Activated CD4-positive, alpha-beta memory T cell treated with anti-CD3 and anti-CD28 coated beads, Interleukin-2, amount 10 ng/mL, durations not matched to agents 7 days and 5 days (primary cell): ENCODE results near the gene YWHAH. TPM values are rescaled to one million over a fixed set of nuclear protein-coding genes. Genes with fewer than 3 reads are reported as not detected.

Experiments
- CTCF ChIA-PET: fragments of 350-600 bp; sonication (Branson Sonifier 250); formaldehyde crosslinking; loops from one replicate; lab custom pipeline; 2021; ENCODE audit warnings: antibody characterized with exemption, inconsistent platforms; lab: Charles Lee
- POLR2A ChIA-PET: fragments of 350-600 bp; sonication (Branson Sonifier 250); formaldehyde crosslinking; loops from one replicate; lab custom pipeline; 2021; ENCODE audit warnings: antibody characterized with exemption; lab: Charles Lee
- DNase-seq: peaks from one replicate; pipeline ENCODE4 v3.0.0-alpha.2; 2020
- H3K27ac Mint-ChIP-seq: one replicate; pipeline ENCODE4 v1.8.0; 2021; ENCODE audit warnings: mild to moderate bottlenecking, mixed read lengths
- H3K27me3 Mint-ChIP-seq: one replicate; pipeline ENCODE4 v1.8.0; 2021; ENCODE audit warnings: mixed read lengths
- H3K36me3 Mint-ChIP-seq: one replicate; pipeline ENCODE4 v1.8.0; 2021; ENCODE audit warnings: low read depth, mixed read lengths
- H3K4me1 Mint-ChIP-seq: one replicate; pipeline ENCODE4 v1.8.0; 2021; ENCODE audit warnings: mixed read lengths
- H3K4me3 Mint-ChIP-seq: one replicate; pipeline ENCODE4 v1.8.0; 2021; ENCODE audit warnings: mild to moderate bottlenecking, mixed read lengths
- H3K9me3 Mint-ChIP-seq: one replicate; pipeline ENCODE4 v1.8.0; 2021; ENCODE audit warnings: mixed read lengths
- total RNA-seq, 2 experiments: library from RNA; stranded (reverse); gene quantifications; one replicate each; pipeline ENCODE4 v1.2.3, GENCODE V29; 2021

The YWHAH gene
- total RNA-seq, 2 experiments from 2014 or later, result 203 to 211 TPM

GRCh38 chr22:31944700-31945442 is 536 bp downstream of the YWHAH start:
- Mint-ChIP-seq H3K4me3 (no peak overlapping the region), H3K4me1 (peaks cover 38% of the 10 kb centered on the region), H3K27ac (peak overlapping the region; percentile 40), H3K27me3 (no peaks in the 10 kb centered on the region), H3K36me3 (peaks cover 23% of the 10 kb centered on the region), H3K9me3 (no peaks in the 10 kb centered on the region)
- peak; percentile 45 for DNase-seq
- POLR2A ChIA-PET, result interaction anchor here (0.6 to 3.7 kb wide), 10 partner anchors 8 to 531 kb away, joined by 3 to 26 read pairs (median 4); partner anchors contain the start of genes DEPDC5 and PISD
- CTCF ChIA-PET, result interaction anchor here (1.2 to 5.0 kb wide), 3 partner anchors 12 to 281 kb away, joined by 3 to 49 read pairs (median 12); partner anchors contain the start of gene PISD

- no peak overlapping the region for H3K27ac Mint-ChIP-seq
- H3K4me3 Mint-ChIP-seq, result no peak overlapping the region
- no peaks in the 10 kb centered on the region for H3K27me3 Mint-ChIP-seq
- H3K36me3 Mint-ChIP-seq, result peaks cover 27% of the 10 kb centered on the region
- CTCF ChIA-PET, result interaction anchor here (0.9 to 5.0 kb wide), 4 partner anchors 10 to 282 kb away, joined by 3 to 49 read pairs (median 8); partner anchors contain the start of gene PISD
- POLR2A ChIA-PET, result interaction anchor here (0.6 to 3.7 kb wide), 11 partner anchors 8 to 530 kb away, joined by 3 to 26 read pairs (median 3); partner anchors contain the start of genes DEPDC5 and PISD
- peak; percentile 23 for DNase-seq
- peaks cover 42% of the 10 kb centered on the region for H3K4me1 Mint-ChIP-seq
- no peaks in the 10 kb centered on the region for H3K9me3 Mint-ChIP-seq
Observed at GRCh38 chr22:31945443-31945855, 1.1 kb downstream of the YWHAH start.

- Mint-ChIP-seq H3K9me3 (no peaks in the 10 kb centered on the region), H3K36me3 (peaks cover 32% of the 10 kb centered on the region), H3K27me3 (no peaks in the 10 kb centered on the region), H3K4me3 (no peak overlapping the region), H3K27ac (no peak overlapping the region), H3K4me1 (peaks cover 48% of the 10 kb centered on the region)
- CTCF ChIA-PET, result interaction anchor here (0.9 to 5.0 kb wide), 3 partner anchors 9 to 282 kb away, joined by 3 to 49 read pairs (median 12); partner anchors contain the start of gene PISD
- POLR2A ChIA-PET, result interaction anchor here (0.6 to 3.7 kb wide), 8 partner anchors 11 to 452 kb away, joined by 3 to 26 read pairs (median 8); partner anchors contain the start of genes DEPDC5 and PISD
- DNase-seq, result no peak
Observed at GRCh38 chr22:31945971-31946680, 1.8 kb downstream of the YWHAH start.

- no peaks in the 10 kb centered on the region for H3K27me3 Mint-ChIP-seq
- H3K4me1 Mint-ChIP-seq, result peaks cover 55% of the 10 kb centered on the region
- ChIA-PET POLR2A (interaction anchor here (1.0 to 3.7 kb wide), 4 partner anchors 10 to 286 kb away, joined by 5 to 26 read pairs (median 8); partner anchors contain the start of gene PISD), CTCF (interaction anchor here (0.7 to 5.0 kb wide), 5 partner anchors 15 to 283 kb away, joined by 3 to 49 read pairs (median 5); partner anchors contain the start of gene PISD)
- peaks cover 43% of the 10 kb centered on the region for H3K36me3 Mint-ChIP-seq
- peak overlapping the region; percentile 69 for H3K27ac Mint-ChIP-seq
- H3K4me3 Mint-ChIP-seq, result no peak overlapping the region
- peak; percentile 51 for DNase-seq
- H3K9me3 Mint-ChIP-seq, result no peaks in the 10 kb centered on the region
Observed at GRCh38 chr22:31947296-31947695, 3.0 kb downstream of the YWHAH start.

- POLR2A ChIA-PET, result interaction anchor here (0.8 to 1.9 kb wide), 4 partner anchors 10 to 286 kb away, joined by 3 to 6 read pairs (median 4); partner anchors contain the start of gene PISD
- no peak for DNase-seq
- H3K4me1 Mint-ChIP-seq, result peaks cover 61% of the 10 kb centered on the region
- no peaks in the 10 kb centered on the region for H3K9me3 Mint-ChIP-seq
- peaks cover 45% of the 10 kb centered on the region for H3K36me3 Mint-ChIP-seq
- no peaks in the 10 kb centered on the region for H3K27me3 Mint-ChIP-seq
- no peak overlapping the region for H3K27ac Mint-ChIP-seq
- H3K4me3 Mint-ChIP-seq, result no peak overlapping the region
- CTCF ChIA-PET, result interaction anchor here (0.6 to 5.0 kb wide), 10 partner anchors 10 to 284 kb away, joined by 3 to 49 read pairs (median 3); partner anchors contain the start of gene PISD
Observed at GRCh38 chr22:31948002-31948401, 3.7 kb downstream of the YWHAH start.

- CTCF ChIA-PET, result interaction anchor here (0.7 to 2.6 kb wide), 6 partner anchors 11 to 287 kb away, joined by 3 to 27 read pairs (median 4); no protein-coding TSS in a partner anchor
- Mint-ChIP-seq H3K4me3 (no peak overlapping the region), H3K27me3 (no peaks in the 10 kb centered on the region), H3K9me3 (no peaks in the 10 kb centered on the region), H3K36me3 (peaks cover 66% of the 10 kb centered on the region), H3K4me1 (peaks cover 72% of the 10 kb centered on the region), H3K27ac (no peak overlapping the region)
- POLR2A ChIA-PET, result interaction anchor here (0.9 to 1.6 kb wide), 3 partner anchors 10 to 285 kb away, joined by 4 to 5 read pairs (median 5); no protein-coding TSS in a partner anchor
- no peak for DNase-seq
Observed at GRCh38 chr22:31950226-31950625, 5.9 kb downstream of the YWHAH start.

GRCh38 chr22:31951194-31952093 is 7.1 kb downstream of the YWHAH start:
- Mint-ChIP-seq H3K4me3 (no peak overlapping the region), H3K4me1 (peaks cover 83% of the 10 kb centered on the region), H3K36me3 (peaks cover 76% of the 10 kb centered on the region), H3K27ac (peak overlapping the region; percentile 55), H3K27me3 (no peaks in the 10 kb centered on the region), H3K9me3 (no peaks in the 10 kb centered on the region)
- no peak for DNase-seq
- ChIA-PET POLR2A (interaction anchor here (0.9 to 1.6 kb wide), 5 partner anchors 9 to 290 kb away, joined by 3 to 5 read pairs (median 4); no protein-coding TSS in a partner anchor), CTCF (interaction anchor here (1.0 to 2.6 kb wide), 4 partner anchors 9 to 286 kb away, joined by 4 to 27 read pairs (median 12); no protein-coding TSS in a partner anchor)

- Mint-ChIP-seq H3K27ac (peak overlapping the region; percentile 55), H3K4me1 (peaks cover 86% of the 10 kb centered on the region), H3K4me3 (no peak overlapping the region), H3K27me3 (no peaks in the 10 kb centered on the region), H3K36me3 (peaks cover 82% of the 10 kb centered on the region), H3K9me3 (no peaks in the 10 kb centered on the region)
- CTCF ChIA-PET, result interaction anchor here (1.9 to 2.1 kb wide), 2 partner anchors 19 to 286 kb away, joined by 6 to 10 read pairs; no protein-coding TSS in a partner anchor
- no peak for DNase-seq
- POLR2A ChIA-PET, result interaction anchor here (1.4 kb wide), 1 partner anchor 286 kb away, joined by 3 read pairs; no protein-coding TSS in a partner anchor
Observed at GRCh38 chr22:31952094-31952401, 7.7 kb downstream of the YWHAH start.

GRCh38 chr22:31952472-31952871 is 8.1 kb downstream of the YWHAH start:
- no peak overlapping the region for H3K4me3 Mint-ChIP-seq
- DNase-seq, result no peak
- no peaks in the 10 kb centered on the region for H3K9me3 Mint-ChIP-seq
- H3K36me3 Mint-ChIP-seq, result peaks cover 85% of the 10 kb centered on the region
- ChIA-PET CTCF (interaction anchor here (1.9 to 2.1 kb wide), 2 partner anchors 18 to 287 kb away, joined by 6 to 10 read pairs; no protein-coding TSS in a partner anchor), POLR2A (interaction anchor here (1.4 kb wide), 2 partner anchors 8 to 287 kb away, joined by 3 read pairs; partner anchors contain the start of gene YWHAH)
- peaks cover 82% of the 10 kb centered on the region for H3K4me1 Mint-ChIP-seq
- H3K27me3 Mint-ChIP-seq, result no peaks in the 10 kb centered on the region
- peak overlapping the region; percentile 55 for H3K27ac Mint-ChIP-seq

GRCh38 chr22:31953261-31953660 is 8.9 kb downstream of the YWHAH start:
- H3K4me3 Mint-ChIP-seq, result no peak overlapping the region
- H3K9me3 Mint-ChIP-seq, result no peaks in the 10 kb centered on the region
- no peak for DNase-seq
- peak overlapping the region; percentile 27 for H3K27ac Mint-ChIP-seq
- no peaks in the 10 kb centered on the region for H3K27me3 Mint-ChIP-seq
- POLR2A ChIA-PET, result interaction anchor here (1.4 kb wide), 2 partner anchors 8 to 287 kb away, joined by 3 read pairs; partner anchors contain the start of gene YWHAH
- peaks cover 85% of the 10 kb centered on the region for H3K36me3 Mint-ChIP-seq
- peaks cover 83% of the 10 kb centered on the region for H3K4me1 Mint-ChIP-seq
- CTCF ChIA-PET, result interaction anchor here (1.9 to 2.1 kb wide), 2 partner anchors 17 to 288 kb away, joined by 6 to 10 read pairs; no protein-coding TSS in a partner anchor
